Kidney tubule cell (primary cell): ENCODE data around the gene RASGRF1.
A peak's percentile ranks its signal among the peaks of the same experiment; 100 is the strongest.

Experiments
- DNase-seq: peaks from one replicate; pipeline ENCODE4 v3.0.0-alpha.2; 2018; ENCODE audit warnings: low spot score

RASGRF1 gene

GRCh38 chr15:78985859-78986475, 104.6 kb downstream of the RASGRF1 start:
- DNase-seq, result no peak

DNA sequence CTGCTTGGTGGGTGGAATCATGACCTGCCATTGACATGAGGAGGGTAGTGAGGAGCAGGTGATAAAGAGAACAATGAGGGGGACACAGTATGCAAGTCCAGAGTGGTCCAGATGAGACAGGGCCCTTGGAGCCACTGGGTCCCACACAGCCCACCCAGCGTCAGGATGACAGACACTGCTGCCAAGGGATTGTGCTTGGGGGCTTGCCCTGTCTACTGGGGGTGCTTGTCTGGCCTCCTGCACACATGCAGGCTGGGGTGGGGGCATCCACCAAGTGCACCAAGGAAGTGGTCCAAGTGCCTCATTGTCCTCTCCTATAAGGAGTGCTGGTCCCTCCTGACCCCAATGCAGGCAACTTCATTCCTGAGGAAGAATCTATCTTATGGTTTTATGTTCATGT, 106.5 kb downstream of the RASGRF1 start:
- DNase-seq, result no peak

DNA sequence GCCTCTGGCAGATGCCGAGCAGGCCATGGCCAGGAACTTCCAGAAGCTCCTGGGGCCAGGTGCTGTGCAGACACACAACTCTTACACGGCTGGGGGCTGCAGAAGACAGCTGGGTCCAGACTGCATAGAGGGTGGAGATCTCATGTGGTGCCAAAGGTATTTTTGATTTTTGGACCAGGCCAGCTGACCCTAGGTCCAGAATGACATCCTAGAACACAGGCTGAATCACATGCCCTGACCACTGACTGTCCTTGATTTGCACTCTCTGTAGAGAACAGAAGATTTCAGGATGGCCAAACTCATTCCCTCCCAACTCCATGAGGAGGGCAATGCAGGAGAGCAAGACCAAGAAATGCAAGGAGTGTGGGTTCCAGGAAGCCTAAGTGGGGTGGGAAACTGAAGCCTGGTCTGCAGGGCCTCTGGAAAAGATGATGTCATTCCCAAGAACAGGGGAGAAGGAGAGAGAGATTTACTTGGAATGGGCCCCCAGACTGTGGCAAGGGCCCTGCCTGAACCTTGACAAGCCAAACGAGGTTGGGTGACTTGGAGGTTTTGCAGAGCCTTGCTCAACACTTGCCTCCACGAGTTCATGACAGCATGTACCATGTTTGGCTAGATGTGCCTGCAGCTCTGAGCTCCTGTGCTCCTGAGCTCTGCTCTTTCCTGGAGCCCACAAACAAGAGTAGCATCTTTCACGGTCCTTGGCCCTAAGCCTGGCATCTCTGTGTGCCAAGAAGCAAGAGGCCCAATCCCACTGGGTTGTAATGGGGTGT, 107.2 kb downstream of the RASGRF1 start:
- DNase-seq, result no peak

GRCh38 chr15:78982736-78983135, 107.8 kb downstream of the RASGRF1 start:
- DNase-seq, result no peak

DNA sequence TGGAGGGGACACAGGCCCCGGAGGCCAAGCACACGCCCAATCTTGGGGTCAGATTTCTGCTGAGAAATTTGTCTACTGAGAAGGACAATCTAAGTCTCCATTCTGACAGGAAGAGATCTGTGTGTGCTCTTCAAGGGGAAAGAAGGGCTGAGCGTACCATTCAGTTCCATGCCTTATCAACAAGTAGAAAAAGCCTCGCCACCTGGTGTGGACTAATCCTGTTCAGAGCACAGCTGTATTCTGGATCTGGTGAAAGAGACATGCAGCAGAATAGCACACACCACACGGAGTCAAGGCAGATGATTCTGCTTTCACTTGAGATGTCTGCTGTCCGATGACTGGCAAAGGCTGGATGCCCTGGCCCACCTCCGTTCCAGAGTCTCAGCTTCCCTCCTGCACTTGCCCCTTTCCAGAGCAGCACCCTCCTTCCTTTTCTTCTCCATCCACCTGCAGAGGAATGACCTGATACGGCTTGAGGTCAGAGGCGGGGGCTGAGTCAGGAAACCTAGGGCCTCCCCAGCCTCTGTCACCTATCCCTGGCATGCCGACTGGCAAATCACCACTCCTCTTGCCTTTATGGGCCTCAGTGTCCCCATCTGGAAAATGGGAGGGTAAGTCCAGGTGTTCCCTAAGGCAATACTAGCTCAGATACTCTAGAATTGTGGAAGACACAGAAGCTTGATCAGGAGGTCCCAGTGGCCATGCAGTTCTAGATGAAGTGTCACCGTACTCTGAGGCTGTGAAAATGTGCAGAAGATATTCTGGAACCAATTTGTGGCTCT, 108.9 kb downstream of the RASGRF1 start:
- no peak for DNase-seq

GRCh38 chr15:78979456-78980320, 110.9 kb downstream of the RASGRF1 start:
- peak; percentile 87 for DNase-seq

DNA sequence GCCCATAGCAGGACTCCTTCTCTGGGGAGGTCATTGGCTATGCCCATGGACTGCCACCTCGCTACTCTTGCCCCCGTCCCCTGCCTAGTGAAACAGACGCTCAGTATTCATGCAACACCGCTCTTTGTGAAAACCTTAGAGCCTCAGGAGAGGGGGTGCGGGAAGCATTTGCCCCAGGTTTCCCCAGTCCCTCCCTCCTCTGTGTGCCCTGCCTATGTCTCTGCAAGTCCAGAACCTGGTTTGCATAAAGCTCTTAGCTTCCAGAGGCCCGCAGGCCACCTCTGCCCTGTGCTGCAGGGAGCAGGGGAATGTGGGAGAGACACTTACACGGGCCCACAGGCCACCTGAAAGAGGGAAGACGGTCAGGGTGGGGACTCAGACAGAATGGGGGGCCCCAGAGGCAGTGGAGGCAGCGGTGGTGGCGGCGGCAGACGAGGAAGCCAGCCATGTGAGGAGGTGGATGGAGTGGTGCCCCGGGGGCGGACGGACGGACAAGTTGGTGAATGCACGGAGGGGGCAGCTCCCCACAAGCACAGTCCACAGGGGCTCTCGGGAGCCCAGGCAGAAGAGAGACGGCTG, 111.9 kb downstream of the RASGRF1 start:
- no peak for DNase-seq

GRCh38 chr15:78977591-78978347, 112.8 kb downstream of the RASGRF1 start:
- no peak for DNase-seq

GRCh38 chr15:78977091-78977571, 113.4 kb downstream of the RASGRF1 start:
- DNase-seq, result no peak

DNA sequence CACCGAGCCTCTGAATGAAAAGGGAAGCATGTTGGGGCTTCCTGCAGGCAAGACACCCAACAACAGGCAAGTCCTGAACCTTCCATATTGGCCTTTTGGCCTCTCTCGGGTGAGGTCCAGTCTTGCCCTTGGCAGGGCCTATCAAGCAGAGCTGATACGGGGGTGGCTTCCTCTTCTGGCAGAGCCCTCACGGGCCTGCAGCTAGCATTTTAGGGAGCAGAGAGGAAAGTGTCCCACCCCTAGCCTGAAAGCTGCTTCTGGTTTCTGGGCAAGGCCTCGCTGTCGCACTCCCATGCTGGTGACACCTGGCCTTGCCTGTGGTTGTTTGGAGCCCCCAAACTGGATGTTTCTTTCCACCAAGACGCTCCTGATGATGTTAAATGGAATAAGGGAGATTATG, 113.9 kb downstream of the RASGRF1 start:
- DNase-seq, result no peak

- DNase-seq, result no peak
Observed at GRCh38 chr15:78974272-78974918, 116.2 kb downstream of the RASGRF1 start.

DNA sequence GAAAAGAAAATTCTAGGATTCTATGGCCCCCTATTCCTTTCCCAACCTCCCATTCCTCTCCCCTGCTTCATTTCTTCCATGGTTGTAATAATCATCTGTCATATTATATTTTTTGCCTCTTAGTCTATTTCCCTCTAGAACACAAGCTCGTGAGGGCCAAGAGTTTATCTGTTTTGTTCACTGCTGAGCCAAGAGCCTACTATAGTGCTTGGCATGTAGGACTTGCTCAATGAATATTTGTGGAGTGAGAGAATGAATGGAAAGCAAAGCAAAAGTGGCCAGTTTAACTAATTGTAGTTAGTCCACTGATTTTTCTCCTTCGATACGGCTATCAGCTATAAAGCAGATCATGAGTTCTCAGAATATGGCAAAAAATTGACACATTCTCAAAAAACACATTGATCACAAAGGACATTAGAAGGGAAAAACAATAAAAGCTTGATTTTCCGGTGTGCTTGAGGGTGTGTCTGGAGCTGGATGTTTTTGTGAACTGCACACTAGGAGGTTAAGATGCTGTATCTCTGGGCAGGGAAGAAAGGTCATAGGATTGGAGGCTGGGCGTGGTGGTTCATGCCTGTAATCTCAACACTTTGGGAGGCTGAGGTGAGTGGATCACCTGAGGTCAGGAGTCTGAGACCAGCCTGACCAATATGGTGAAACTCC, 120.8 kb downstream of the RASGRF1 start:
- no peak for DNase-seq

GRCh38 chr15:78968539-78969271, 121.9 kb downstream of the RASGRF1 start:
- no peak for DNase-seq

- no peak for DNase-seq
Observed at GRCh38 chr15:78968114-78968513, 122.5 kb downstream of the RASGRF1 start.

DNA sequence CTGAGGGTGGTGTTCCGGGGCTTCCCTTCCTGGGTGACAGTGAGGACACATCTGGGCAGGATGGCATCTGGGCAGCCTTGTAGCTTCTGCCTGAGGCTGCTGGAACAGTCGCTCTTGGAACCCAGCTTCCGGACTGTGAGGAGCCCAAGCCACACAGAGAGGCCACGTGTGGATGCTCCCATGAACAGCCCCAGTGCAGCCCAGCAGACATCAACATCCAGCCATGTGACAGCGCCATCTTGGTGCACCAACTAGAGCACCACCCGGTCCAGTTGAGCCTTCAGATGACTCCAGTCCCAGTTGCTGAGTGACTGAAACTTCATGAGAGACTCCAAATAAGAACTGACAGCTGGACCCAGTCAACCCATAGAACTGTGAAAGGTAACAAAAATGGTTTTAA, 130.3 kb downstream of the RASGRF1 start:
- no peak for DNase-seq

DNA sequence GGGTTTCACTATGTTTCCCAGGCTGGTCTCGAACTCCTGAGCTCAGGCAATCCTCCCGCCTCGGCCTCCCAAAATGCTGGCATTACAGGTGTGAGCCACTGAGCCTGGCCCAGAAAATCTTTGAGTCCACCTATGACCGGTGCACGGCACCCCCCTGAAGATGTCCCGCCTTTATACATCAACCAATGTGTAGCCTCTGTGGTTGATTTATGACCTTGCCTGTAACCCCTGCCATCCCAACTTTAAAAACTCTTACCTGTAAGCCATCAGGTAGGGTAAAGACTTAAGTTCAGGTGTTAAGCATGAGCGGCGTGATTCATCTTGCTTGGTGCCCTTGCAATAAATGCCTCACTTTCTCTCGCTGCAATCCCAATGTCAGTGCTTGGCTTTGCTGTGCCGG, 131.2 kb downstream of the RASGRF1 start:
- no peak for DNase-seq

GRCh38 chr15:78957416-78958093, 133.0 kb downstream of the RASGRF1 start:
- DNase-seq, result no peak

GRCh38 chr15:78956937-78957336, 133.6 kb downstream of the RASGRF1 start:
- DNase-seq, result peak; percentile 7
